ENCODE measurements around the gene ITGA3. TPM values are rescaled to one million over a fixed set of nuclear protein-coding genes. Genes with fewer than 3 reads are reported as not detected.

ITGA3 gene
- total and polyA plus RNA-seq, 8 donors, result 16.8 to 61.2 (median 26.2) TPM

- FAIRE-seq (no peak), DNase-seq (peak in 1 of 6 donors; percentile 62), ATAC-seq (peak in 1 of 4 donors; percentile 3)
- Histone ChIP-seq H3K36me3 (no peaks in the 10 kb centered on the region), H3K9me3 (no peaks in the 10 kb centered on the region), H3K4me3 (no peak overlapping the region), H3K27ac (no peak overlapping the region), H3K4me1 (peaks cover 0 to 6% (median 0%) of the 10 kb centered on the region in 3 donors), H3K27me3 (no peaks in the 10 kb centered on the region)
- WGBS, 2 donors, result 55 to 63% methylated on average over 22 to 23 of the region's 23 CpGs
- no peak for TF ChIP-seq CTCF (IDR thresholded peaks at IDR 0.05)
- intact Hi-C loops (cut with DNase I), result no loop called here
Measured at GRCh38 chr17:50118076-50118827, 62.3 kb downstream of the ITGA3 start.

GRCh38 chr17:50118828-50119218 lies 62.9 kb downstream of the ITGA3 start:
- WGBS, 2 donors, result 72 to 74% methylated on average over 4 of the region's 4 CpGs
- Histone ChIP-seq H3K4me1 (peaks cover 0 to 6% (median 0%) of the 10 kb centered on the region in 3 donors), H3K27me3 (no peaks in the 10 kb centered on the region), H3K4me3 (no peak overlapping the region), H3K9me3 (no peaks in the 10 kb centered on the region), H3K27ac (no peak overlapping the region), H3K36me3 (no peaks in the 10 kb centered on the region)
- ATAC-seq (no peak), FAIRE-seq (no peak), DNase-seq (no peak)
- no peak for TF ChIP-seq CTCF (IDR thresholded peaks at IDR 0.05)
- intact Hi-C loops (cut with DNase I), result no loop called here

- WGBS, 2 donors, result 85 to 93% methylated on average over 7 of the region's 7 CpGs
- Histone ChIP-seq H3K4me1 (peaks cover 0 to 6% (median 0%) of the 10 kb centered on the region in 3 donors), H3K9me3 (no peaks in the 10 kb centered on the region), H3K4me3 (no peak overlapping the region), H3K27me3 (no peaks in the 10 kb centered on the region), H3K27ac (no peak overlapping the region), H3K36me3 (no peaks in the 10 kb centered on the region)
- intact Hi-C loops (cut with DNase I), result no loop called here
- no peak for TF ChIP-seq CTCF (IDR thresholded peaks at IDR 0.05)
- FAIRE-seq, result no peak
- ATAC-seq, result no peak
- no peak for DNase-seq
Measured at GRCh38 chr17:50120475-50121253, 64.8 kb downstream of the ITGA3 start.

- no peak overlapping the region for H3K4me3 ChIP-seq
- no peak overlapping the region for H3K27ac ChIP-seq
- H3K4me1 ChIP-seq, result no peaks in the 10 kb centered on the region
- ATAC-seq (no peak), FAIRE-seq (no peak), DNase-seq (no peak)
- no peaks in the 10 kb centered on the region for H3K9me3 ChIP-seq
- WGBS, 2 donors, result 83 to 87% methylated on average over 3 of the region's 3 CpGs
- intact Hi-C loops (cut with DNase I), result no loop called here
- H3K36me3 ChIP-seq, result no peaks in the 10 kb centered on the region
- no peaks in the 10 kb centered on the region for H3K27me3 ChIP-seq
- no peak for TF ChIP-seq CTCF (IDR thresholded peaks at IDR 0.05)
Measured at GRCh38 chr17:50122945-50123344, 67.0 kb downstream of the ITGA3 start.

Measured in pancreas (tissue), 10 donors.